HepG2 (cell line): ENCODE results near the gene RAET1E. TPM values are rescaled to one million over a fixed set of nuclear protein-coding genes. Genes with fewer than 3 reads are reported as not detected.

Experiments used
- CREM ChIP-seq, 2 experiments: sonication (generic) in 1 of 2; formaldehyde crosslinking in 1 of 2; IDR thresholded peaks; 2 replicates each; pipeline versions ENCODE4 v1.4.0 to v1.6.1; 2016 to 2020; ENCODE audit warnings: antibody characterized with exemption in 1 of 2, mild to moderate bottlenecking in 1 of 2, missing genetic modification reagents in 1 of 2
- EZH2 ChIP-seq: conservative IDR thresholded peaks from 2 replicates; pipeline ENCODE4 v1.6.1; 2012; ENCODE audit warnings: mild to moderate bottlenecking, low read depth, low read length, moderate library complexity
- FOXJ3 ChIP-seq: sonication (generic); formaldehyde crosslinking; IDR thresholded peaks from 2 replicates; pipeline ENCODE4 v1.4.0; 2020; ENCODE audit warnings: missing genetic modification reagents, mild to moderate bottlenecking, borderline replicate concordance
- GZF1 ChIP-seq: sonication (generic); formaldehyde crosslinking; IDR thresholded peaks from 2 replicates; pipeline ENCODE4 v1.5.1; 2020; ENCODE audit warnings: mild to moderate bottlenecking, missing genetic modification reagents
- LCORL ChIP-seq, 2 experiments: fragments of 450-650 bp in 1 of 2; sonication (generic) in 1 of 2; formaldehyde crosslinking in 1 of 2; IDR thresholded peaks; 2 replicates each; pipeline versions ENCODE4 v1.5.0 to v1.6.1; 2017 to 2020; ENCODE audit warnings: antibody characterized with exemption in 1 of 2, missing genetic modification reagents in 1 of 2
- MIER2 ChIP-seq: IDR thresholded peaks from 2 replicates; pipeline ENCODE4 v1.6.1; 2016; ENCODE audit warnings: missing biosample characterization, missing genetic modification reagents
- NFE2L2 ChIP-seq: fragments of 150-350 bp; IDR thresholded peaks from 2 replicates; pipeline ENCODE4 v1.6.1; 2014; ENCODE audit warnings: low read length
- NFKBIZ ChIP-seq: IDR thresholded peaks from 2 replicates; pipeline ENCODE4 v1.6.1; 2018; ENCODE audit warnings: missing genetic modification reagents, missing compliant biosample characterization
- NR2F6 ChIP-seq, 2 experiments: IDR thresholded peaks; 2 replicates each; pipeline ENCODE4 v1.6.1; 2016; ENCODE audit warnings: antibody characterized with exemption in 1 of 2, mild to moderate bottlenecking in 1 of 2
- RERE ChIP-seq: IDR thresholded peaks from 2 replicates; pipeline ENCODE4 v1.6.1; 2016; ENCODE audit warnings: low read depth, missing genetic modification reagents, missing compliant biosample characterization
- SALL1 ChIP-seq: sonication (generic); formaldehyde crosslinking; IDR thresholded peaks from 2 replicates; pipeline ENCODE4 v1.8.0; 2022; ENCODE audit warnings: mild to moderate bottlenecking, missing genetic modification reagents
- TRIM24 ChIP-seq: sonication (generic); formaldehyde crosslinking; IDR thresholded peaks from 2 replicates; pipeline ENCODE4 v1.8.0; 2022; ENCODE audit warnings: mild to moderate bottlenecking, missing genetic modification reagents
- ZIK1 ChIP-seq: sonication (generic); formaldehyde crosslinking; IDR thresholded peaks from 2 replicates; pipeline ENCODE4 v1.5.0; 2020; ENCODE audit warnings: mild to moderate bottlenecking, low read depth, missing genetic modification reagents, borderline replicate concordance
- ZSCAN21 ChIP-seq: sonication (generic); formaldehyde crosslinking; IDR thresholded peaks from 2 replicates; pipeline ENCODE4 v1.8.0; 2022; ENCODE audit warnings: mild to moderate bottlenecking, missing genetic modification reagents, moderate library complexity, borderline replicate concordance
- polyA plus RNA-seq, 8 experiments: library from polyadenylated mRNA; depleted of rRNA in 3 of 8; stranded (reverse) in 7 of 8; unstranded in 1 of 8; fragments of >200 nt; fragmentation: Illumina TruSeq in 4 of 8; extraction: Trizol in 4 of 8; gene quantifications; 2 replicates each; pipeline versions ENCODE4 v1.2.1 to v1.2.3, GENCODE V29; 2011 to 2016; ENCODE audit warnings: low read depth in 4 of 8, missing spikeins in 1 of 8, mixed read lengths in 1 of 8; ENCODE audit not compliant: insufficient read depth in 1 of 8
- total RNA-seq, 5 experiments: library from RNA; depleted of rRNA; stranded (reverse); fragments of >200 nt; fragmentation: Illumina TruSeq; extraction: Trizol; gene quantifications; 2 replicates each; pipeline ENCODE4 v1.2.3, GENCODE V29; 2016; ENCODE audit warnings: low read depth in 1 of 5
- TF ChIP-seq, protein P1 (sequence below): sonication (generic); formaldehyde crosslinking; IDR thresholded peaks from 2 replicates; pipeline ENCODE4 v1.4.0; 2020; ENCODE audit warnings: missing genetic modification reagents
- TF ChIP-seq, protein P2 (sequence below): sonication (generic); IDR thresholded peaks from 2 replicates; pipeline ENCODE4 v1.6.1; 2016; ENCODE audit warnings: low read depth, borderline replicate concordance

Gene RAET1E
- total and polyA plus RNA-seq, 2 of the 13 experiments (the other 11 are each of a cell fraction or from before 2014, with no cell fraction given): not detected

- TF ChIP-seq RERE (CRISPR knock-in tag): no peak
- TF ChIP-seq MIER2 (CRISPR knock-in tag): peak; percentile 78
- TF ChIP-seq, protein P1, sequence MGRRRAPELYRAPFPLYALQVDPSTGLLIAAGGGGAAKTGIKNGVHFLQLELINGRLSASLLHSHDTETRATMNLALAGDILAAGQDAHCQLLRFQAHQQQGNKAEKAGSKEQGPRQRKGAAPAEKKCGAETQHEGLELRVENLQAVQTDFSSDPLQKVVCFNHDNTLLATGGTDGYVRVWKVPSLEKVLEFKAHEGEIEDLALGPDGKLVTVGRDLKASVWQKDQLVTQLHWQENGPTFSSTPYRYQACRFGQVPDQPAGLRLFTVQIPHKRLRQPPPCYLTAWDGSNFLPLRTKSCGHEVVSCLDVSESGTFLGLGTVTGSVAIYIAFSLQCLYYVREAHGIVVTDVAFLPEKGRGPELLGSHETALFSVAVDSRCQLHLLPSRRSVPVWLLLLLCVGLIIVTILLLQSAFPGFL: no peak
- TF ChIP-seq, protein P2, sequence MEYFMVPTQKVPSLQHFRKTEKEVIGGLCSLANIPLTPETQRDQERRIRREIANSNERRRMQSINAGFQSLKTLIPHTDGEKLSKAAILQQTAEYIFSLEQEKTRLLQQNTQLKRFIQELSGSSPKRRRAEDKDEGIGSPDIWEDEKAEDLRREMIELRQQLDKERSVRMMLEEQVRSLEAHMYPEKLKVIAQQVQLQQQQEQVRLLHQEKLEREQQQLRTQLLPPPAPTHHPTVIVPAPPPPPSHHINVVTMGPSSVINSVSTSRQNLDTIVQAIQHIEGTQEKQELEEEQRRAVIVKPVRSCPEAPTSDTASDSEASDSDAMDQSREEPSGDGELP: peak; percentile 39; the same call in 1 of the 2 replicates
- no peak for TF ChIP-seq TRIM24 (CRISPR knock-in tag)
- no peak for TF ChIP-seq NFKBIZ (CRISPR knock-in tag)
- no peak for TF ChIP-seq EZH2
- TF ChIP-seq CREM (IDR thresholded peaks at IDR 0.05): no peak
- no peak for TF ChIP-seq CREM (CRISPR knock-in tag; IDR thresholded peaks at IDR 0.05)
- TF ChIP-seq FOXJ3: no peak
- no peak for TF ChIP-seq GZF1
- no peak for TF ChIP-seq NR2F6 (IDR thresholded peaks at IDR 0.05)
- TF ChIP-seq NR2F6 (CRISPR knock-in tag; IDR thresholded peaks at IDR 0.05): no peak; the same call in 1 of the 2 replicates
- peak; percentile 86 for TF ChIP-seq SALL1
- peak; percentile 83 for TF ChIP-seq ZIK1 (CRISPR knock-in tag)
- no peak for TF ChIP-seq LCORL (IDR thresholded peaks at IDR 0.05)
- no peak for TF ChIP-seq LCORL (CRISPR knock-in tag; IDR thresholded peaks at IDR 0.05)
- no peak for TF ChIP-seq NFE2L2
- peak; percentile 88 for TF ChIP-seq ZSCAN21 (CRISPR knock-in tag)
Measured at GRCh38 chr6:149863698-149864577, 34.0 kb downstream of the RAET1E start, which contains the start of gene LRP11 (continued).
